ENCODE measurements around the gene RGS6.

- TF ChIP-seq EZH2 (IDR thresholded peaks at IDR 0.05; ENCODE audit: insufficient read depth, poor library complexity, severe bottlenecking) (no peak), EZH2phosphoT487 (IDR thresholded peaks at IDR 0.05; ENCODE audit: insufficient read depth, low read depth) (no peak)
These were observed 330.5 kb downstream of the RGS6 start for GRCh38 chr14:72262771-72263170.
